HUES64 (cell line): ENCODE results near the gene GRIP1.

Experiments used
- H3K27ac ChIP-seq: 2 replicates; pipeline ENCODE4 v1.7.0; 2013; ENCODE audit warnings: low read depth, low read length, inconsistent platforms
- H3K27me3 ChIP-seq: 2 replicates; pipeline ENCODE4 v1.6.1; 2013; ENCODE audit warnings: mild to moderate bottlenecking, low read length; ENCODE audit not compliant: insufficient read depth
- H3K36me3 ChIP-seq: 2 replicates; pipeline ENCODE4 v1.6.1; 2013; ENCODE audit warnings: mild to moderate bottlenecking, low read length; ENCODE audit not compliant: insufficient read depth
- H3K4me1 ChIP-seq: 2 replicates; pipeline ENCODE4 v1.6.1; 2013; ENCODE audit warnings: mild to moderate bottlenecking, low read length, moderate library complexity; ENCODE audit not compliant: insufficient read depth
- H3K4me3 ChIP-seq: 2 replicates; pipeline ENCODE4 v1.5.1; 2013; ENCODE audit warnings: mild to moderate bottlenecking, low read length, moderate library complexity
- H3K9ac ChIP-seq: 2 replicates; pipeline ENCODE4 v1.6.1; 2013; ENCODE audit warnings: mild to moderate bottlenecking, low read depth, low read length
- H3K9me3 ChIP-seq: 2 replicates; pipeline ENCODE4 v1.6.1; 2013; ENCODE audit warnings: low read depth, low read length; ENCODE audit not compliant: insufficient read depth
- WGBS: fragments of 150-250, 120-280 bp; methylation state at CpG from one replicate; pipeline ENCODE4 v1.1.7; 2013; ENCODE audit warnings: missing lambda C conversion rate; 5-methylcytosine and 5-hydroxymethylcytosine counted together

GRIP1 gene

GRCh38 chr12:66640691-66641460 lies 38.0 kb downstream of the GRIP1 start:
- 90% methylated on average over 2 of the region's 2 CpGs for WGBS
- H3K4me3 ChIP-seq, result no peak overlapping the region

GRCh38 chr12:66638666-66639065 lies 40.2 kb downstream of the GRIP1 start:
- no peak overlapping the region for H3K4me3 ChIP-seq
- 88% methylated on average over 1 of the region's 2 CpGs for WGBS
- no peak overlapping the region for H3K9ac ChIP-seq
- H3K4me1 ChIP-seq, result no peaks in the 10 kb centered on the region
- H3K36me3 ChIP-seq, result no peaks in the 10 kb centered on the region
- no peak overlapping the region for H3K27ac ChIP-seq
- H3K27me3 ChIP-seq, result no peaks in the 10 kb centered on the region
- no peaks in the 10 kb centered on the region for H3K9me3 ChIP-seq

More at GRCh38 chr12:66640691-66641460, 38.0 kb downstream of the GRIP1 start:
- no peaks in the 10 kb centered on the region for H3K9me3 ChIP-seq
- no peaks in the 10 kb centered on the region for H3K4me1 ChIP-seq
- H3K27ac ChIP-seq, result no peak overlapping the region
- no peak overlapping the region for H3K9ac ChIP-seq
- no peaks in the 10 kb centered on the region for H3K27me3 ChIP-seq
- H3K36me3 ChIP-seq, result no peaks in the 10 kb centered on the region

DNA sequence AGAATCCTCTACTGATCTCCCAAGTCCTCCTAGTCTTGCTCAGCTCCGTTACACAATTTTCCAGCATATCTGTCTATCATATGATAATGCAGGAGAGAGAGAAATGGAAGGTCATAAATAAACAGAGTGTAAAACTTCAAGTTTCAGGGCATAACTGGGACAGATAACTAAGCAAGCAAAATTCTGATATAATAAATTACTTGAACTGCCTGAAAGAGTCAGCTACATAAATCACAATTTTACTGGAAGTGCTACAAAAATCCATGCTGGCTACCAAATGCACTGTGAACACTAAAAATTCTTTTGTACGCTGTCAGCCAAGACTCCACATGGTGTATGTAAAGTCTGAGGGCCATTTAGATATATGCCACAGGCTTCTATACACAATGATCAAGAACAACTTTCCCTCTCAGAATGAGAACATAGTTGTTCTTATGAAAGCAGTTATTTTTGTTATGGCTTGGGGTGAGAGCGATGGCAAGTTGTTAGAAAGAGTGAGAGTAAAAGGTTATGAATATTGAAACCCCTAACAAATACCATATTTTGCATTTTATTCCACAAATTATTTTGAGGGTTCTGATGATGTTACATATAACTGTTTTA lies 41.1 kb downstream of the GRIP1 start:
- no peak overlapping the region for H3K27ac ChIP-seq
- no peaks in the 10 kb centered on the region for H3K4me1 ChIP-seq
- H3K4me3 ChIP-seq, result no peak overlapping the region
- no peak overlapping the region for H3K9ac ChIP-seq
- H3K36me3 ChIP-seq, result no peaks in the 10 kb centered on the region
- H3K9me3 ChIP-seq, result no peaks in the 10 kb centered on the region
- no peaks in the 10 kb centered on the region for H3K27me3 ChIP-seq
- 100% methylated on average over 1 of the region's 3 CpGs for WGBS

- H3K4me1 ChIP-seq, result no peaks in the 10 kb centered on the region
- 90% methylated on average over 3 of the region's 3 CpGs for WGBS
Observed at GRCh38 chr12:66636771-66637170, 42.1 kb downstream of the GRIP1 start.

GRCh38 chr12:66633676-66634075 lies 45.2 kb downstream of the GRIP1 start:
- Histone ChIP-seq H3K36me3 (no peaks in the 10 kb centered on the region), H3K4me3 (no peak overlapping the region), H3K27me3 (no peaks in the 10 kb centered on the region), H3K4me1 (0 out of 2 replicates have a peak, but pooled peaks cover 3% of the 10 kb centered on the region), H3K9me3 (no peaks in the 10 kb centered on the region), H3K9ac (no peak overlapping the region), H3K27ac (no peak overlapping the region)
- WGBS, result 100% methylated on average over 1 of the region's 1 CpG

More at GRCh38 chr12:66636771-66637170, 42.1 kb downstream of the GRIP1 start:
- Histone ChIP-seq H3K36me3 (no peaks in the 10 kb centered on the region), H3K27me3 (no peaks in the 10 kb centered on the region), H3K9me3 (no peaks in the 10 kb centered on the region), H3K4me3 (no peak overlapping the region), H3K9ac (no peak overlapping the region), H3K27ac (no peak overlapping the region)

- 92% methylated on average over 5 of the region's 5 CpGs for WGBS
- Histone ChIP-seq H3K27me3 (no peaks in the 10 kb centered on the region), H3K4me3 (no peak overlapping the region), H3K9ac (no peak overlapping the region), H3K9me3 (no peaks in the 10 kb centered on the region), H3K36me3 (no peaks in the 10 kb centered on the region), H3K4me1 (peaks cover 19% of the 10 kb centered on the region), H3K27ac (no peak overlapping the region)
Observed at GRCh38 chr12:66629138-66629870, 49.6 kb downstream of the GRIP1 start.

DNA sequence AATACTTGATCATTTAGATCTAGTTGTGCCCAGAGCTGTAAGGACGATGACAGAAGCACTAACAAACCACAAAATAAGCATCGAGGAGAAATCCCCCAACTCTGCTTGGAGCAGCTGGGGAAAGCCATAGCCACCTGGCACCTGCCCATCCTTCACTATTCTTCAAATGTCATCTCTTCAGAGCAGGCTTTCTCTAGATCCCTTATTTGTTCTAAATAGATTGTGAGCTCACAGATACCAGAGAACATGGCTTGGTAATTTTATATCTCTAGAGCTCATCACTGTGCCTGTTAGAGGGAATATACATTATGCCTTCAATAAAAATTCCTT lies 50.9 kb downstream of the GRIP1 start:
- WGBS, result 59% methylated on average over 2 of the region's 2 CpGs

DNA sequence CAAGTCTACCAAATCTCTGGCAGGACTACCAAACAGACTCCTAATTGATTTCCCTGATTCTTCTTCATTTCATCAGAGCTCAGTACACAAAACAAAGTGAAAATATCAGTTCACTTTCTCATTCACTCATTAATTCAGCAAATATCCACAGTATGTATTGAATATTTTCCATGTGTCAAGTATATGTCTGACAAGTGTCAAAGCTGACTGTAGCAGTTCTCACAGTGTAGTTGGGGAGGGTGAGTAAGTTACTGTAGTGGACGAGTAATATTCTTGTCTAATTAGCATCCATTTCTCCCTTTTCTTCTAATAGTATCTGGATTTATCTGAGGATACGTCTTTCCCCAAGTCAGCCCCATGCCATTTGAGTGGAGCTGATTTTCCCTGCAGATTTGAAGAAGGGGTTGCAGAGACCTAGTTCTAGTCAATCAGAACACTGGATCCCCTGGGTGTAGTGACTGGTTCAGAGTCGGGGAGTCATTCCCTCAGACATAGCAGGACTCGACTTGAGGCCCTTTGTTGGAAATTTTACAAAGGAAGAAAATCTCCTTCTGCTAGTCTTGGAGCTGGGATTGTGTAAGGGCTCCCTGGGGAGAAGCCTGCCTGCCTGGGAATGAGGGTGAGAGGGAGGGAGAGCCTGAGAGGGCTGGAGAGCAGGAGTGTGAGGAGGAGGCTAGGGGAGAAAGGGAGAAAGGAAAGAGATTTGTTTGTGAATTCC lies 51.4 kb downstream of the GRIP1 start:
- peaks cover 19% of the 10 kb centered on the region for H3K4me1 ChIP-seq

More for the DNA sequence above, 50.9 kb downstream of the GRIP1 start:
- Histone ChIP-seq H3K27me3 (no peaks in the 10 kb centered on the region), H3K4me3 (no peak overlapping the region), H3K9ac (no peak overlapping the region), H3K27ac (no peak overlapping the region), H3K4me1 (peaks cover 19% of the 10 kb centered on the region), H3K9me3 (no peaks in the 10 kb centered on the region), H3K36me3 (no peaks in the 10 kb centered on the region)

GRCh38 chr12:66624806-66625205 lies 54.1 kb downstream of the GRIP1 start:
- no peaks in the 10 kb centered on the region for H3K9me3 ChIP-seq
- no peaks in the 10 kb centered on the region for H3K36me3 ChIP-seq
- H3K4me3 ChIP-seq, result no peak overlapping the region
- 100% methylated on average over 2 of the region's 2 CpGs for WGBS
- peaks cover 23% of the 10 kb centered on the region for H3K4me1 ChIP-seq
- no peaks in the 10 kb centered on the region for H3K27me3 ChIP-seq
- no peak overlapping the region for H3K27ac ChIP-seq
- no peak overlapping the region for H3K9ac ChIP-seq

More for the DNA sequence above, 51.4 kb downstream of the GRIP1 start:
- Histone ChIP-seq H3K36me3 (no peaks in the 10 kb centered on the region), H3K27me3 (no peaks in the 10 kb centered on the region), H3K4me3 (no peak overlapping the region), H3K27ac (no peak overlapping the region), H3K9me3 (no peaks in the 10 kb centered on the region), H3K9ac (no peak overlapping the region)
- WGBS, result 50% methylated on average over 3 of the region's 4 CpGs

DNA sequence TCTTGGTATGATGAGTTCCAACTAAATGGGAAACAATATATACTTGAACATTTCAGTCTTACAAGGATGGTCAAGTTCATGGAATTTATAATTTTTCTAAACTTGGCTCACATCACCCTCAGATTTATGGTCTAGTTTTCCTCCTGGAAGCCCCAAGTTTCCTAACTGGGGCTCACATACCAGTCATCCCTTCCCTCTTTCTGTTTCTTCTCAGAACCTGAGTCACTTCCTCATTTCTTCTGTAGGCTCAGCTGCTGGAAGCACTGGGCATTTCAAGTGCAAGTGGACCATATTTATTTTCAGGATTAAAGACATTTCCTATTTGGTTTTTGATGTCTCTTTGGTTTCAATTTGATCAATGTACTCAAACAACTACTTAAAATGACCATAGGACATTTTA lies 55.4 kb downstream of the GRIP1 start:
- peaks cover 20% of the 10 kb centered on the region for H3K4me1 ChIP-seq
- H3K27ac ChIP-seq, result no peak overlapping the region
- H3K36me3 ChIP-seq, result no peaks in the 10 kb centered on the region

DNA sequence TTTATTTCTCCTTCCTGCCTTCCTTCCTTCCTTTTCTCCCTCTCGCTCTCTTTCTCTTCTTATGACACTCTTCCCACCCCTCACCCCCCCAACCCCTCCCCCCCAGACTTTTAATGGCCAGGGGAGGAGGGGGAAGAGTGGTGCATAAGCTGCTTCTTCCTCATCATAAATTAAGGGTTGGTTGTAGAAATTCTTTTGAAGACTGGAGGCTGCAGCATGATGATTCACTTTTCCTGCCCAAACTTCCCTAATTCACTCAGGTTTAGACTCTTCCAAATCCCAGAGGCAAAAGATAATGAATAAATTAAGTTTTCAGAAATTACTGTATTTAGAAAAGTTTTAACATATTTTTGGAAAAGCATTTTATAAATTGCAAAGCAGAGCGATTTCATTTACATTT lies 58.2 kb downstream of the GRIP1 start:
- Histone ChIP-seq H3K9me3 (no peaks in the 10 kb centered on the region), H3K27ac (no peak overlapping the region), H3K27me3 (no peaks in the 10 kb centered on the region), H3K4me3 (no peak overlapping the region), H3K4me1 (peaks cover 16% of the 10 kb centered on the region), H3K36me3 (no peaks in the 10 kb centered on the region), H3K9ac (no peak overlapping the region)
- no CpG with 5 or more reads among the region's 2 CpGs for WGBS

More for the DNA sequence above, 55.4 kb downstream of the GRIP1 start:
- H3K9me3 ChIP-seq, result no peaks in the 10 kb centered on the region
- H3K9ac ChIP-seq, result no peak overlapping the region
- no peak overlapping the region for H3K4me3 ChIP-seq
- H3K27me3 ChIP-seq, result no peaks in the 10 kb centered on the region
